ENCODE results near the gene CLTA.

The CLTA gene

GRCh38 chr9:36207016-36207415, 16.3 kb downstream of the CLTA start:
- FAIRE-seq: no peak

GRCh38 chr9:36207546-36208012, 16.9 kb downstream of the CLTA start:
- no peak for DNase-seq (ENCODE audit: insufficient read length, low spot score)
- no peak for FAIRE-seq
- TF ChIP-seq PAX5 (IDR thresholded peaks at IDR 0.05; ENCODE audit: insufficient read depth, low read length, severe bottlenecking): no peak
- no peak for TF ChIP-seq SPI1 (IDR thresholded peaks at IDR 0.05; ENCODE audit: low read depth, low read length)
- no peak for TF ChIP-seq POU2F2 (IDR thresholded peaks at IDR 0.05; ENCODE audit: low read depth, low read length)
- TF ChIP-seq TAF1 (IDR thresholded peaks at IDR 0.05; ENCODE audit: low read depth, low read length): no peak
- TF ChIP-seq POLR2A (IDR thresholded peaks at IDR 0.05; ENCODE audit: low read depth, low read length): no peak
- no peak for TF ChIP-seq POLR2AphosphoS5 (IDR thresholded peaks at IDR 0.05; ENCODE audit: low read depth, low read length)

More at GRCh38 chr9:36207016-36207415, 16.3 kb downstream of the CLTA start:
- DNase-seq (ENCODE audit: insufficient read length, low spot score): no peak
- TF ChIP-seq SPI1 (IDR thresholded peaks at IDR 0.05; ENCODE audit: low read depth, low read length) (no peak), POLR2A (IDR thresholded peaks at IDR 0.05; ENCODE audit: low read depth, low read length) (no peak), POU2F2 (IDR thresholded peaks at IDR 0.05; ENCODE audit: low read depth, low read length) (no peak), TAF1 (IDR thresholded peaks at IDR 0.05; ENCODE audit: low read depth, low read length) (no peak), PAX5 (IDR thresholded peaks at IDR 0.05; ENCODE audit: insufficient read depth, low read length, severe bottlenecking) (no peak), POLR2AphosphoS5 (IDR thresholded peaks at IDR 0.05; ENCODE audit: low read depth, low read length) (no peak)

- FAIRE-seq: no peak
- TF ChIP-seq POLR2A (IDR thresholded peaks at IDR 0.05; ENCODE audit: low read depth, low read length) (no peak), POLR2AphosphoS5 (IDR thresholded peaks at IDR 0.05; ENCODE audit: low read depth, low read length) (no peak), PAX5 (IDR thresholded peaks at IDR 0.05; ENCODE audit: insufficient read depth, low read length, severe bottlenecking) (no peak), POU2F2 (IDR thresholded peaks at IDR 0.05; ENCODE audit: low read depth, low read length) (no peak), SPI1 (IDR thresholded peaks at IDR 0.05; ENCODE audit: low read depth, low read length) (no peak), TAF1 (IDR thresholded peaks at IDR 0.05; ENCODE audit: low read depth, low read length) (no peak)
- no peak for DNase-seq (ENCODE audit: insufficient read length, low spot score)
Observed at GRCh38 chr9:36208521-36209253, 18.0 kb downstream of the CLTA start.

- DNase-seq (ENCODE audit: insufficient read length, low spot score) (no peak), FAIRE-seq (no peak)
- TF ChIP-seq TAF1 (IDR thresholded peaks at IDR 0.05; ENCODE audit: low read depth, low read length) (no peak), POU2F2 (IDR thresholded peaks at IDR 0.05; ENCODE audit: low read depth, low read length) (no peak), SPI1 (IDR thresholded peaks at IDR 0.05; ENCODE audit: low read depth, low read length) (no peak), PAX5 (IDR thresholded peaks at IDR 0.05; ENCODE audit: insufficient read depth, low read length, severe bottlenecking) (no peak), POLR2A (IDR thresholded peaks at IDR 0.05; ENCODE audit: low read depth, low read length) (no peak), POLR2AphosphoS5 (IDR thresholded peaks at IDR 0.05; ENCODE audit: low read depth, low read length) (no peak)
Observed at GRCh38 chr9:36210722-36211121, 20.0 kb downstream of the CLTA start.

- FAIRE-seq: no peak
- no peak for DNase-seq (ENCODE audit: insufficient read length, low spot score)
- TF ChIP-seq PAX5 (IDR thresholded peaks at IDR 0.05; ENCODE audit: insufficient read depth, low read length, severe bottlenecking) (no peak), SPI1 (IDR thresholded peaks at IDR 0.05; ENCODE audit: low read depth, low read length) (no peak), POLR2A (IDR thresholded peaks at IDR 0.05; ENCODE audit: low read depth, low read length) (no peak), POLR2AphosphoS5 (IDR thresholded peaks at IDR 0.05; ENCODE audit: low read depth, low read length) (no peak), POU2F2 (IDR thresholded peaks at IDR 0.05; ENCODE audit: low read depth, low read length) (no peak), TAF1 (IDR thresholded peaks at IDR 0.05; ENCODE audit: low read depth, low read length) (no peak)
Observed at GRCh38 chr9:36211510-36211909, 20.8 kb downstream of the CLTA start.

GRCh38 chr9:36213387-36213786, 22.7 kb downstream of the CLTA start:
- FAIRE-seq: no peak
- TF ChIP-seq TAF1 (IDR thresholded peaks at IDR 0.05; ENCODE audit: low read depth, low read length): no peak
- TF ChIP-seq PAX5 (IDR thresholded peaks at IDR 0.05; ENCODE audit: insufficient read depth, low read length, severe bottlenecking): no peak
- no peak for TF ChIP-seq POLR2A (IDR thresholded peaks at IDR 0.05; ENCODE audit: low read depth, low read length)
- no peak for TF ChIP-seq POU2F2 (IDR thresholded peaks at IDR 0.05; ENCODE audit: low read depth, low read length)
- no peak for TF ChIP-seq SPI1 (IDR thresholded peaks at IDR 0.05; ENCODE audit: low read depth, low read length)
- TF ChIP-seq POLR2AphosphoS5 (IDR thresholded peaks at IDR 0.05; ENCODE audit: low read depth, low read length): 0 out of 2 replicates have a peak, but pooled peaks have one; percentile 5
- DNase-seq (ENCODE audit: insufficient read length, low spot score): no peak

GRCh38 chr9:36213989-36214388, 23.3 kb downstream of the CLTA start:
- FAIRE-seq: no peak
- no peak for TF ChIP-seq SPI1 (IDR thresholded peaks at IDR 0.05; ENCODE audit: low read depth, low read length)
- TF ChIP-seq PAX5 (IDR thresholded peaks at IDR 0.05; ENCODE audit: insufficient read depth, low read length, severe bottlenecking): no peak
- no peak for TF ChIP-seq POU2F2 (IDR thresholded peaks at IDR 0.05; ENCODE audit: low read depth, low read length)
- TF ChIP-seq TAF1 (IDR thresholded peaks at IDR 0.05; ENCODE audit: low read depth, low read length): no peak
- no peak for TF ChIP-seq POLR2AphosphoS5 (IDR thresholded peaks at IDR 0.05; ENCODE audit: low read depth, low read length)
- TF ChIP-seq POLR2A (IDR thresholded peaks at IDR 0.05; ENCODE audit: low read depth, low read length): no peak

GRCh38 chr9:36214571-36214970, 23.9 kb downstream of the CLTA start:
- FAIRE-seq: no peak
- TF ChIP-seq POU2F2 (IDR thresholded peaks at IDR 0.05; ENCODE audit: low read depth, low read length): no peak
- no peak for TF ChIP-seq SPI1 (IDR thresholded peaks at IDR 0.05; ENCODE audit: low read depth, low read length)
- TF ChIP-seq POLR2AphosphoS5 (IDR thresholded peaks at IDR 0.05; ENCODE audit: low read depth, low read length): no peak
- TF ChIP-seq TAF1 (IDR thresholded peaks at IDR 0.05; ENCODE audit: low read depth, low read length): no peak
- no peak for TF ChIP-seq POLR2A (IDR thresholded peaks at IDR 0.05; ENCODE audit: low read depth, low read length)
- no peak for TF ChIP-seq PAX5 (IDR thresholded peaks at IDR 0.05; ENCODE audit: insufficient read depth, low read length, severe bottlenecking)
- DNase-seq (ENCODE audit: insufficient read length, low spot score): no peak

More at GRCh38 chr9:36213989-36214388, 23.3 kb downstream of the CLTA start:
- no peak for DNase-seq (ENCODE audit: insufficient read length, low spot score)

- FAIRE-seq (no peak), DNase-seq (ENCODE audit: insufficient read length, low spot score) (no peak)
- TF ChIP-seq POLR2AphosphoS5 (IDR thresholded peaks at IDR 0.05; ENCODE audit: low read depth, low read length) (no peak), SPI1 (IDR thresholded peaks at IDR 0.05; ENCODE audit: low read depth, low read length) (no peak), POU2F2 (IDR thresholded peaks at IDR 0.05; ENCODE audit: low read depth, low read length) (no peak), PAX5 (IDR thresholded peaks at IDR 0.05; ENCODE audit: insufficient read depth, low read length, severe bottlenecking) (no peak), TAF1 (IDR thresholded peaks at IDR 0.05; ENCODE audit: low read depth, low read length) (no peak), POLR2A (IDR thresholded peaks at IDR 0.05; ENCODE audit: low read depth, low read length) (no peak)
Observed at GRCh38 chr9:36217256-36217968, 26.7 kb downstream of the CLTA start.

All from GM12891 (cell line).